HepG2 (cell line): ENCODE data around the gene ZNF32. TPM values are rescaled to one million over a fixed set of nuclear protein-coding genes. Genes with fewer than 3 reads are reported as not detected.

Experiments used
- ATAC-seq: fragments of 200-7000 bp; cut with Tn5 transposase; 3 replicates; pipeline ENCODE4 v1.9.1; 2020; ENCODE audit warnings: mild to moderate bottlenecking, moderate library complexity
- BruUV-seq: library from RNA; stranded (reverse); fragments of 400-500 nt; replicated peaks from 2 replicates; lab custom pipeline; 2021; lab: Mats Ljungman, UMichigan
- CTCF ChIA-PET: fragments of 300-600 bp; formaldehyde crosslinking; extraction: SDS; loops from one replicate; lab custom pipeline; 2021; ENCODE audit warnings: low total read pairs, inconsistent platforms, low intra/inter-chr PET ratio; lab: Yijun Ruan, JAX
- POLR2A ChIA-PET: fragments of 350-600 bp; sonication (Branson Sonifier 250); formaldehyde crosslinking; loops from one replicate; lab custom pipeline; 2020; ENCODE audit warnings: antibody characterized with exemption, inconsistent platforms; lab: Yijun Ruan, JAX
- DNase-seq: peaks from one replicate; pipeline ENCODE4 v3.0.0-alpha.2; 2015; ENCODE audit warnings: low spot score
- FAIRE-seq: peaks from 3 replicates; lab custom pipeline; 2011; peaks lifted over from hg19 to GRCh38; lab: Jason Lieb, UNC
- H2AFZ ChIP-seq: one replicate; pipeline ENCODE4 v1.6.1; 2011; ENCODE audit warnings: low read length, inconsistent platforms
- H3K27ac ChIP-seq: fragments of 300-600 bp; 3 replicates; pipeline ENCODE4 v1.8.0; 2011; ENCODE audit warnings: mixed run types, mild to moderate bottlenecking, mixed read lengths, low read length, inconsistent platforms; ENCODE audit not compliant: insufficient read depth; ENCODE audit errors: extremely low read length
- H3K27me3 ChIP-seq, 2 experiments: fragments of 200-600 bp in 1 of 2; 2 replicates in 1 of 2; 3 replicates in 1 of 2; pipeline versions ENCODE4 v1.6.0 to v1.8.0; 2011; ENCODE audit warnings: low read length in 2 of 2, mild to moderate bottlenecking in 2 of 2, moderate library complexity in 2 of 2, inconsistent platforms in 1 of 2; ENCODE audit not compliant: insufficient read depth in 2 of 2, control insufficient read depth in 1 of 2
- H3K36me3 ChIP-seq, 2 experiments: fragments of 200-600 bp in 1 of 2; replicated peaks in 1 of 2; 2 replicates in 1 of 2; 3 replicates in 1 of 2; pipeline versions ENCODE4 v1.5.1 to v1.8.0; 2011; ENCODE audit warnings: low read length in 2 of 2, inconsistent platforms in 1 of 2; ENCODE audit not compliant: insufficient read depth in 2 of 2, control insufficient read depth in 1 of 2
- H3K4me1 ChIP-seq: 2 replicates; pipeline ENCODE4 v1.5.1; 2012; ENCODE audit warnings: low read length, inconsistent platforms; ENCODE audit not compliant: insufficient read depth
- H3K4me2 ChIP-seq: 2 replicates; pipeline ENCODE4 v1.6.0; 2011; ENCODE audit warnings: low read depth, low read length, inconsistent platforms
- H3K4me3 ChIP-seq, 3 experiments: fragments of 200-600 bp in 1 of 3; sonication (generic), shearing (Covaris generic) in 1 of 3; replicated peaks in 1 of 3; 2 replicates each; pipeline ENCODE4 v1.5.1; 2011 to 2016; ENCODE audit warnings: low read length in 3 of 3, inconsistent platforms in 2 of 3, low read depth in 2 of 3, mild to moderate bottlenecking in 2 of 3, control low read depth in 1 of 3, mixed read lengths in 1 of 3; ENCODE audit not compliant: insufficient read depth in 1 of 3
- H3K79me2 ChIP-seq: one replicate; pipeline ENCODE4 v1.6.1; 2011; ENCODE audit warnings: low read length, inconsistent platforms; ENCODE audit not compliant: insufficient read depth
- H3K9ac ChIP-seq: 2 replicates; pipeline ENCODE4 v1.6.0; 2011; ENCODE audit warnings: mild to moderate bottlenecking, low read depth, low read length, inconsistent platforms; ENCODE audit not compliant: insufficient read depth
- H3K9me3 ChIP-seq: 2 replicates; pipeline ENCODE4 v1.5.1; 2012; ENCODE audit warnings: mild to moderate bottlenecking, low read length
- H4K20me1 ChIP-seq: 2 replicates; pipeline ENCODE4 v1.6.0; 2011; ENCODE audit warnings: inconsistent platforms, mild to moderate bottlenecking, low read length, moderate library complexity; ENCODE audit not compliant: insufficient read depth
- ATF7-NPFF ChIP-seq: sonication (generic); formaldehyde crosslinking; IDR thresholded peaks from 2 replicates; pipeline ENCODE4 v1.8.1; 2023; ENCODE audit warnings: mild to moderate bottlenecking, low read depth, missing genetic modification reagents, moderate library complexity
- CCDC6 ChIP-seq: sonication (generic); formaldehyde crosslinking; IDR thresholded peaks from 2 replicates; pipeline ENCODE4 v1.8.1; 2022; ENCODE audit warnings: mild to moderate bottlenecking, missing genetic modification reagents, moderate library complexity
- GABPB1 ChIP-seq: IDR thresholded peaks from 2 replicates; pipeline ENCODE4 v1.6.1; 2016; ENCODE audit warnings: mild to moderate bottlenecking, missing genetic modification reagents, moderate library complexity, missing compliant biosample characterization
- GFI1 ChIP-seq: sonication (generic); formaldehyde crosslinking; IDR thresholded peaks from 2 replicates; pipeline ENCODE4 v1.5.0; 2020; ENCODE audit warnings: missing genetic modification reagents, mild to moderate bottlenecking, borderline replicate concordance
- HOXA9 ChIP-seq: sonication (generic); formaldehyde crosslinking; IDR thresholded peaks from 2 replicates; pipeline ENCODE4 v1.8.1; 2022; ENCODE audit warnings: missing genetic modification reagents, mild to moderate bottlenecking, moderate library complexity, borderline replicate concordance
- KAT8 ChIP-seq: IDR thresholded peaks from 2 replicates; pipeline ENCODE4 v1.6.1; 2016; ENCODE audit warnings: missing genetic modification reagents, missing compliant biosample characterization
- KDM4B ChIP-seq: sonication (generic); formaldehyde crosslinking; IDR thresholded peaks from 2 replicates; pipeline ENCODE4 v1.4.0; 2020; ENCODE audit warnings: missing genetic modification reagents
- MBNL3 ChIP-seq: fragments of 250-450 bp; sonication (Bioruptor Pico); conservative IDR thresholded peaks from 2 replicates; pipeline ENCODE4 v1.8.0; 2022; ENCODE audit warnings: mild to moderate bottlenecking, inconsistent platforms
- MEIS2 ChIP-seq: sonication (generic); formaldehyde crosslinking; IDR thresholded peaks from 2 replicates; pipeline ENCODE4 v1.9.0; 2021; ENCODE audit warnings: mild to moderate bottlenecking, missing genetic modification reagents
- PRDM10 ChIP-seq: sonication (generic); formaldehyde crosslinking; IDR thresholded peaks from 2 replicates; pipeline ENCODE4 v1.4.0; 2020; ENCODE audit warnings: low read depth, missing genetic modification reagents
- SP2 ChIP-seq: sonication (generic); formaldehyde crosslinking; IDR thresholded peaks from 2 replicates; pipeline ENCODE4 v1.5.1; 2020; ENCODE audit warnings: mild to moderate bottlenecking, missing genetic modification reagents
- SRSF9 ChIP-seq: fragments of 200-400 bp; formaldehyde crosslinking; IDR thresholded peaks from 2 replicates; pipeline ENCODE4 v1.6.1; 2018; ENCODE audit warnings: borderline replicate concordance, mild to moderate bottlenecking, low read depth, low read length; ENCODE audit not compliant: insufficient read depth, poor library complexity, severe bottlenecking
- ZFP37 ChIP-seq: sonication (generic); formaldehyde crosslinking; IDR thresholded peaks from 2 replicates; pipeline ENCODE4 v1.4.0; 2020; ENCODE audit warnings: missing genetic modification reagents, borderline replicate concordance
- ZNF234 ChIP-seq: sonication (generic); formaldehyde crosslinking; conservative IDR thresholded peaks from 2 replicates; pipeline ENCODE4 v1.5.1; 2020; ENCODE audit warnings: mild to moderate bottlenecking, missing genetic modification reagents
- ZNF34 ChIP-seq: sonication (generic); formaldehyde crosslinking; IDR thresholded peaks from 2 replicates; pipeline ENCODE4 v1.4.0; 2020; ENCODE audit warnings: mild to moderate bottlenecking, missing genetic modification reagents, borderline replicate concordance
- ZNF451 ChIP-seq: sonication (generic); formaldehyde crosslinking; IDR thresholded peaks from 2 replicates; pipeline ENCODE4 v1.5.0; 2020; ENCODE audit warnings: mild to moderate bottlenecking, missing genetic modification reagents
- ZNF572 ChIP-seq: sonication (generic); formaldehyde crosslinking; IDR thresholded peaks from 2 replicates; pipeline ENCODE4 v1.5.1; 2020; ENCODE audit warnings: mild to moderate bottlenecking, missing genetic modification reagents
- WGBS: methylation state at CpG from one replicate; pipeline ENCODE4 v1.1.6; 2017; ENCODE audit warnings: low lambda C conversion rate; 5-methylcytosine and 5-hydroxymethylcytosine counted together
- in situ Hi-C: cut with HindIII; loops from 2 replicates; pipeline ENCODE4 v1.10.0; 2017; ENCODE audit warnings: low pct_unique_long_range_greater_than_20kb; ENCODE audit not compliant: extremely low pct_ligation_motif_present
- intact Hi-C: fragments of 100-400 bp; cut with micrococcal nuclease; formaldehyde crosslinking; loops from one replicate; pipeline ENCODE4 v1.10.0; 2022; ENCODE audit not compliant: unreplicated experiment
- polyA plus RNA-seq, 8 experiments: library from polyadenylated mRNA; depleted of rRNA in 3 of 8; stranded (reverse) in 7 of 8; unstranded in 1 of 8; fragments of >200 nt; fragmentation: Illumina TruSeq in 4 of 8; extraction: Trizol in 4 of 8; gene quantifications; 2 replicates each; pipeline versions ENCODE4 v1.2.1 to v1.2.3, GENCODE V29; 2011 to 2016; ENCODE audit warnings: low read depth in 4 of 8, missing spikeins in 1 of 8, mixed read lengths in 1 of 8; ENCODE audit not compliant: insufficient read depth in 1 of 8
- total RNA-seq, 5 experiments: library from RNA; depleted of rRNA; stranded (reverse); fragments of >200 nt; fragmentation: Illumina TruSeq; extraction: Trizol; gene quantifications; 2 replicates each; pipeline ENCODE4 v1.2.3, GENCODE V29; 2016; ENCODE audit warnings: low read depth in 1 of 5

Gene ZNF32
- total and polyA plus RNA-seq, 2 of the 13 experiments (the other 11 are each of a cell fraction or from before 2014, with no cell fraction given): 12.5 to 16.9 TPM

- no peak for TF ChIP-seq CCDC6
Observed at GRCh38 chr10:43683451-43684291, 35.0 kb upstream of the ZNF32 start (continued).

- WGBS: 25% methylated on average over 2 of the region's 2 CpGs
- no peak overlapping the region for H3K4me2 ChIP-seq
- no peaks in the 10 kb centered on the region for H3K36me3 ChIP-seq
- no peak for FAIRE-seq
- TF ChIP-seq HOXA9 (CRISPR knock-in tag) (no peak), ZNF34 (no peak), GFI1 (CRISPR knock-in tag) (no peak), SRSF9 (no peak), ZFP37 (CRISPR knock-in tag) (no peak), ZNF451 (CRISPR knock-in tag) (no peak), ZNF572 (CRISPR knock-in tag) (no peak), MBNL3 (CRISPR knock-in tag) (no peak), GABPB1 (CRISPR knock-in tag) (no peak), ZNF234 (CRISPR knock-in tag) (no peak), KDM4B (CRISPR knock-in tag) (no peak), ATF7-NPFF (CRISPR knock-in tag) (no peak), SP2 (CRISPR knock-in tag) (no peak), PRDM10 (CRISPR knock-in tag) (no peak), MEIS2 (CRISPR knock-in tag) (no peak), KAT8 (CRISPR knock-in tag) (no peak)
- ChIA-PET POLR2A (no interaction called here), CTCF (no interaction called here)
- H3K9ac ChIP-seq: no peak overlapping the region
- H3K4me1 ChIP-seq: no peaks in the 10 kb centered on the region
- DNase-seq: no peak
- no peaks in the 10 kb centered on the region for H3K79me2 ChIP-seq
- H3K4me3 ChIP-seq: no peak overlapping the region
- H3K27me3 ChIP-seq: peaks cover 0 to 4% of the 10 kb centered on the region in 2 experiments; a peak in 1 of 5 replicates
- H3K27ac ChIP-seq: no peak overlapping the region
- in situ Hi-C loops (no loop called here), intact Hi-C loops (loop anchor here (5.0 kb wide), 1 partner anchor 411 kb away; no protein-coding TSS in a partner anchor)
- H4K20me1 ChIP-seq: no peaks in the 10 kb centered on the region
- no peak for ATAC-seq
- H3K9me3 ChIP-seq: no peaks in the 10 kb centered on the region
- H2AFZ ChIP-seq: no peak overlapping the region
- BruUV-seq: no TSS peak
Observed at GRCh38 chr10:43682956-43683355, 34.3 kb upstream of the ZNF32 start.
